Measurements from ENCODE around the gene SLC43A2. TPM values are rescaled to one million over a fixed set of nuclear protein-coding genes. Genes with fewer than 3 reads are reported as not detected.

Gene SLC43A2
- total RNA-seq, 1 experiment from 2014 or later, result 3.3 TPM

GRCh38 chr17:1541367-1541904, 87.2 kb downstream of the SLC43A2 start:
- H3K9me3 Mint-ChIP-seq (ENCODE audit: low read depth, unreplicated experiment), result no peaks in the 10 kb centered on the region
- intact Hi-C loops (cut with micrococcal nuclease; ENCODE audit: unreplicated experiment), result no loop called here
- H3K36me3 Mint-ChIP-seq (ENCODE audit: insufficient read depth, unreplicated experiment), result peaks cover 18% of the 10 kb centered on the region
- no TSS peak for BruUV-seq (replicated peaks)
- no peak for TF ChIP-seq CTCF (IDR thresholded peaks at IDR 0.05; ENCODE audit: unreplicated experiment)
- H3K27me3 Mint-ChIP-seq (ENCODE audit: unreplicated experiment), result no peaks in the 10 kb centered on the region
- no peak overlapping the region for H3K27ac Mint-ChIP-seq (ENCODE audit: unreplicated experiment)
- DNase-seq, result no peak
- H3K4me3 Mint-ChIP-seq (ENCODE audit: low read depth, unreplicated experiment), result no peak overlapping the region
- CTCF ChIA-PET, result no interaction called here
- no peaks in the 10 kb centered on the region for H3K4me1 Mint-ChIP-seq (ENCODE audit: low read depth, unreplicated experiment)

GRCh38 chr17:1539811-1540210, 88.8 kb downstream of the SLC43A2 start:
- Mint-ChIP-seq H3K36me3 (ENCODE audit: insufficient read depth, unreplicated experiment) (peaks cover 15% of the 10 kb centered on the region), H3K4me1 (ENCODE audit: low read depth, unreplicated experiment) (no peaks in the 10 kb centered on the region), H3K9me3 (ENCODE audit: low read depth, unreplicated experiment) (no peaks in the 10 kb centered on the region), H3K27ac (ENCODE audit: unreplicated experiment) (no peak overlapping the region), H3K4me3 (ENCODE audit: low read depth, unreplicated experiment) (no peak overlapping the region), H3K27me3 (ENCODE audit: unreplicated experiment) (no peaks in the 10 kb centered on the region)
- no peak for TF ChIP-seq CTCF (IDR thresholded peaks at IDR 0.05; ENCODE audit: unreplicated experiment)
- intact Hi-C loops (cut with micrococcal nuclease; ENCODE audit: unreplicated experiment), result no loop called here
- CTCF ChIA-PET, result no interaction called here
- DNase-seq, result no peak
- BruUV-seq (replicated peaks), result no TSS peak

- Mint-ChIP-seq H3K4me1 (ENCODE audit: low read depth, unreplicated experiment) (peaks cover 1% of the 10 kb centered on the region), H3K4me3 (ENCODE audit: low read depth, unreplicated experiment) (no peak overlapping the region), H3K36me3 (ENCODE audit: insufficient read depth, unreplicated experiment) (peaks cover 3% of the 10 kb centered on the region), H3K27ac (ENCODE audit: unreplicated experiment) (no peak overlapping the region), H3K9me3 (ENCODE audit: low read depth, unreplicated experiment) (no peaks in the 10 kb centered on the region), H3K27me3 (ENCODE audit: unreplicated experiment) (no peaks in the 10 kb centered on the region)
- DNase-seq, result no peak
- CTCF ChIA-PET, result no interaction called here
- BruUV-seq (replicated peaks), result no TSS peak
- intact Hi-C loops (cut with micrococcal nuclease; ENCODE audit: unreplicated experiment), result no loop called here
- no peak for TF ChIP-seq CTCF (IDR thresholded peaks at IDR 0.05; ENCODE audit: unreplicated experiment)
Measured at GRCh38 chr17:1535737-1536136, 92.9 kb downstream of the SLC43A2 start.

- no peak for TF ChIP-seq CTCF (IDR thresholded peaks at IDR 0.05; ENCODE audit: unreplicated experiment)
- DNase-seq, result no peak
- CTCF ChIA-PET, result interaction anchor here (0.6 kb wide), 1 partner anchor 99 kb away, joined by 5 read pairs; no protein-coding TSS in a partner anchor
- intact Hi-C loops (cut with micrococcal nuclease; ENCODE audit: unreplicated experiment), result no loop called here
- Mint-ChIP-seq H3K27me3 (ENCODE audit: unreplicated experiment) (no peaks in the 10 kb centered on the region), H3K9me3 (ENCODE audit: low read depth, unreplicated experiment) (no peaks in the 10 kb centered on the region), H3K27ac (ENCODE audit: unreplicated experiment) (no peak overlapping the region), H3K4me3 (ENCODE audit: low read depth, unreplicated experiment) (no peak overlapping the region), H3K36me3 (ENCODE audit: insufficient read depth, unreplicated experiment) (no peaks in the 10 kb centered on the region), H3K4me1 (ENCODE audit: low read depth, unreplicated experiment) (peaks cover 12% of the 10 kb centered on the region)
- no TSS peak for BruUV-seq (replicated peaks)
Measured at GRCh38 chr17:1533661-1534325, 94.8 kb downstream of the SLC43A2 start.

Data from Calu3 (cell line).